Gastrocnemius medialis (tissue), 4 donors: ENCODE data around the gene MTHFS.

Source experiments
- POLR2A ChIP-seq, 2 donors: fragments of 450-650 bp; IDR thresholded peaks; one replicate each; pipeline ENCODE4 v1.6.1; 2017; ENCODE audit warnings: antibody characterized with exemption in 2 of 2, mild to moderate bottlenecking in 2 of 2, moderate library complexity in 2 of 2
- TF ChIP-seq, protein P1 (sequence below), 5 experiments: fragments of 450-650 bp in 3 of 5; fragments of 200-600 bp in 2 of 5; sonication (generic) in 2 of 5; IDR thresholded peaks in 4 of 5; conservative IDR thresholded peaks in 1 of 5; 1 replicate in 4 of 5; 2 replicates in 1 of 5; pipeline ENCODE4 v1.5.1; 2016 to 2019; ENCODE audit warnings: antibody characterized with exemption in 5 of 5, mild to moderate bottlenecking in 3 of 5, moderate library complexity in 3 of 5

DNA sequence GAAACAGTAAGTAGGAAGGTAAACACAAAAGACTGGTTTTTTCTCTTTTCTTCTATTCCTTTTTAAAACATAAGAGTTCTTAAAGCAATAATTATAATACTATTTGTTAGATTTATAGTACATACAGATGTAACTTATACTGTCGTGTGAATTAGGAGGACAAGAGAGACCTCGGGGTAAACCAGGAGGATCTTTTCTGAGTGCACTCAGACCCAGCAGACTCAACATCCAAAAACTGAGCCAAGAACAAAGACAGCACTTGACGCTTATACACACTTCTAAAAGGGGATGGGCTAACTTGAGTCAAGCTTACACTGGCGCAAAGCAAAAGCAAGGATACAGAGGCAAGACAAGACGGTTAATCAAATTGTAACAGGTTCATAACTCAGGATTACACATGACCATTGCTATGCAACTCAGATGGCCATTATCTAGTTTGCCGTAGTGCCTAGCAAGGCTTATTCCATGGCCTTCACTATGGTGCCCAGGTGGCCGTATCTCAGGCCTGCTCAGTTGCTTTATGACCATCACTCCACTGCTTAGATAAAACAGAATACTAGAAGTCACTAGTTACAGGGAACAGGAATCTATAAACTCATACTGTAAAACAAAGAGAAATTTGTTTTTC lies 18.6 kb downstream of the MTHFS start:
- TF ChIP-seq, protein P1, sequence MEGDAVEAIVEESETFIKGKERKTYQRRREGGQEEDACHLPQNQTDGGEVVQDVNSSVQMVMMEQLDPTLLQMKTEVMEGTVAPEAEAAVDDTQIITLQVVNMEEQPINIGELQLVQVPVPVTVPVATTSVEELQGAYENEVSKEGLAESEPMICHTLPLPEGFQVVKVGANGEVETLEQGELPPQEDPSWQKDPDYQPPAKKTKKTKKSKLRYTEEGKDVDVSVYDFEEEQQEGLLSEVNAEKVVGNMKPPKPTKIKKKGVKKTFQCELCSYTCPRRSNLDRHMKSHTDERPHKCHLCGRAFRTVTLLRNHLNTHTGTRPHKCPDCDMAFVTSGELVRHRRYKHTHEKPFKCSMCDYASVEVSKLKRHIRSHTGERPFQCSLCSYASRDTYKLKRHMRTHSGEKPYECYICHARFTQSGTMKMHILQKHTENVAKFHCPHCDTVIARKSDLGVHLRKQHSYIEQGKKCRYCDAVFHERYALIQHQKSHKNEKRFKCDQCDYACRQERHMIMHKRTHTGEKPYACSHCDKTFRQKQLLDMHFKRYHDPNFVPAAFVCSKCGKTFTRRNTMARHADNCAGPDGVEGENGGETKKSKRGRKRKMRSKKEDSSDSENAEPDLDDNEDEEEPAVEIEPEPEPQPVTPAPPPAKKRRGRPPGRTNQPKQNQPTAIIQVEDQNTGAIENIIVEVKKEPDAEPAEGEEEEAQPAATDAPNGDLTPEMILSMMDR (IDR thresholded peaks at IDR 0.05 in 4 of 5, conservative IDR thresholded peaks at IDR 0.05 in 1 of 5): no peak
- TF ChIP-seq POLR2A (IDR thresholded peaks at IDR 0.05): no peak
